ENCODE measurements around the gene TBC1D8. TPM values are rescaled to one million over a fixed set of nuclear protein-coding genes. Genes with fewer than 3 reads are reported as not detected.

TBC1D8 gene
- total RNA-seq, 1 donor, result 1.6 TPM

- no peak for DNase-seq (ENCODE audit: low read depth in 2 of 3, low spot score in 2 of 3)
Observed at GRCh38 chr2:100963026-100963375, 188.2 kb downstream of the TBC1D8 start.

- no peak for DNase-seq (ENCODE audit: low read depth in 2 of 3, low spot score in 2 of 3)
Observed at GRCh38 chr2:100962366-100963025, 188.7 kb downstream of the TBC1D8 start.

GRCh38 chr2:100960688-100961087 is 190.5 kb downstream of the TBC1D8 start:
- DNase-seq (ENCODE audit: low read depth in 2 of 3, low spot score in 2 of 3), result no peak

- DNase-seq (ENCODE audit: low read depth in 2 of 3, low spot score in 2 of 3), result no peak
Observed at GRCh38 chr2:100959225-100959880, 191.8 kb downstream of the TBC1D8 start.

GRCh38 chr2:100957996-100958653 is 193.1 kb downstream of the TBC1D8 start:
- no peak for DNase-seq (ENCODE audit: low read depth in 2 of 3, low spot score in 2 of 3)

Small RNAs within 50 kb of the gene (small RNA-seq; reads per million reads assigned to genes)
- not detected for gene BBIP1P1

Other genes with a start within 250 kb of the TBC1D8 start
- 1,880 TPM for gene RPL31, start 149.1 kb downstream of the TBC1D8 start, total RNA-seq
- 36.6 TPM for gene CNOT11, start 101.5 kb upstream of the TBC1D8 start, total RNA-seq
- gene RNF149, start 157.3 kb upstream of the TBC1D8 start, total RNA-seq, result 59.2 TPM
- gene CREG2, start 236.1 kb upstream of the TBC1D8 start, total RNA-seq, result 0.27 TPM